Epidermal melanocyte (primary cell): ENCODE data around the gene PI4KB.

Experiments used
- DNase-seq: peaks from one replicate; pipeline ENCODE4 v3.0.0; 2011; ENCODE audit warnings: low spot score; ENCODE audit not compliant: insufficient read length

PI4KB gene

GRCh38 chr1:151311589-151312331, 15.5 kb downstream of the PI4KB start:
- DNase-seq, result peak; percentile 88

GRCh38 chr1:151311011-151311410, 16.2 kb downstream of the PI4KB start:
- peak; percentile 8 for DNase-seq

DNA sequence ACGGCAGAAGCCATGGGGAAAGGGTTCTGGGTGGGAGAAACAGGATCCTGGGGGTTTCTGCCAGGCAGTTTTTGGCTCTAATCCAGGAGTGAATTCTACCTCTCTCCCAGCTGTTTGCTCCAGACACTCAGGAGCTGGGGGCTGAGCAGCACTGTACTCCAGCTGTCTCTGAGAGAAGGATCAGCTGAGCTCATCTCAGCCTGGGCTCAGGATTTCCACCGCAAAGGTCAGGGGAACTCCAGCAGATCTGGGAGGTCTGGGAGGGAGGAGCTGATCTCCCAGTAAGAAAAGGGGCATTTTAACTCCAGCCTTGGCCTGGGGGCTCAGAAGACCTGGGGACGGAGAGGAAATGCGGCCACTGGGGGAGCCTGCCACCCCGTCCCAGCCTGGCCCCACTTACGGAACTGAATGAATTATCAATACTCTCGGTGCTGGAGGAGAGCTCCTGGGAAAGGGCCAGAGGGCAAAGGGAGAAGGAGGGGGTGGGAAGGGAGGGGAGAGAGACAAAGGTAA, 17.3 kb downstream of the PI4KB start:
- peak; percentile 66 for DNase-seq

- no peak for DNase-seq
These were observed 32.3 kb downstream of the PI4KB start for GRCh38 chr1:151294742-151295462.

- DNase-seq, result no peak
These were observed 34.1 kb downstream of the PI4KB start for GRCh38 chr1:151293093-151293492.

DNA sequence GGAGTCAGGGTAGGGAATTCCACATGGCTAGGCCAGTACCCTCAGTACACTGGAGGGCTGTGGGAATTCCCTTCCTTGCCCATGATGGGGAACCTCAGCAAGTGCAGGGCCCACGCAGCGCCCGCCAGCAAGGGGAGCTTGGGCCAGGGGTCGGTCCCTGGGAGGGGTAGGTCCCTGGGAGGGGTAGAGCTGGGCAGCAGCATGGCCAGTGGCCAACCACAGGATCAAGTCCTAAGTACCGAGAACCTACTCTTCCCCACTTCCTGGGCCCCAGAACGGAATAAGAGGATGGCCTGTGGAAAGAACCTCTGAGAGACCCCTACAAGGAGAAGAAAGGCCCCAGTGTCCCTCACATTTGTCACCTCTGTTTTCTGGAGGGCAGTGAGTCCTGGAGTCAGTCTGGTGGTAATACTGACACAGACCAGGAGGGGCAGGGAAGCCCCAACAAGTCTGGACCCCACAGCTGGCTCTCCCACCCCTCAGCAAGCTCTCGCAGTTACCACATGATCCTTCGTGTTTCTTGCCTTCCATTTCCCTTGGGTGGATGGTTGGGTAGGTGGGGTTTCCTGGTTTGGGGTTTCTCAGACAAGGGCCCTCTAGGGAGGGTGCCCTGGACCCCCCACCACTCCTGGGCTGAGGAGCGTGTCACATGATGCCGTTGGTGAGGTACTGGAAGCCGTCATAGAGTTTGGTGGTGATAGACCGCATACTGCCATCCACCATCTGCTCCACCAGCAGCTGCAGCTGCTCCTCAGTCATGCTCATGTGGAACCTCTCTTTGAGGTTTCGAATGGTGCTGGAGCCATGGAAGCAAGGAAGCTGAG, 34.8 kb downstream of the PI4KB start:
- no peak for DNase-seq

- no peak for DNase-seq
These were observed 36.4 kb downstream of the PI4KB start for GRCh38 chr1:151290709-151291303.

DNA sequence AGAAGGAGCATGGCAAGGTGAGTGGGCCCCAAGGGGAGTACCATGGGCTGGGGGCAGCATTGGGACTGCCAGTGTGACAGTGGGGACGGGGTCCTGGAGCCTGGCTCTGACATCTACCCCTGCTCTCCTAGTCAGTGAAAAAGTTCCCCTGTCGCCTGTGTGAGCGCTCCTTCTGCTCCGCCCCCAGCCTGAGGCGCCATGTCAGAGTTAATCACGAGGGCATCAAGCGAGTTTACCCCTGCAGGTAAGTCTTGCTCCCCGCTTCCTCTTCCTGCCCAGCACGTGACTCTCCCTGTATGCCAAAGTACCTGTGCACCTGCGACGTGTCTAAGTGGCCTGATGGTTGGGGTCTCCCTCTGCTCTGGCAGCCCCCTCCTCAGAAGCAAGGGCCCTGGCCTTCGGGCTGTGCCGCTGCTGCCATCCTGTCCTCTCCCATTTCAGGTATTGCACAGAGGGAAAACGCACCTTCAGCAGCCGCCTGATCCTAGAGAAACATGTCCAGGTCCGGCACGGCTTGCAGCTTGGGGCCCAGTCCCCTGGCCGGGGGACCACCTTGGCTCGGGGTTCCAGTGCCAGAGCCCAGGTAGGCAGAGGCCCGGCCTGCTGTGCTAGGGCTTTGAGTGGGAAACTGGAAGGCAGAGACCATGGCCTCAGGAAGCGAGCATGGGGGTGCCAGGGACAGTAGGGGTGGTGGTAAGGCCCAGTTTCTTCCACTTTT, 37.1 kb downstream of the PI4KB start:
- no peak for DNase-seq

- no peak for DNase-seq
These were observed 37.9 kb downstream of the PI4KB start for GRCh38 chr1:151289080-151289935.

GRCh38 chr1:151288502-151288901, 38.7 kb downstream of the PI4KB start:
- DNase-seq, result no peak

DNA sequence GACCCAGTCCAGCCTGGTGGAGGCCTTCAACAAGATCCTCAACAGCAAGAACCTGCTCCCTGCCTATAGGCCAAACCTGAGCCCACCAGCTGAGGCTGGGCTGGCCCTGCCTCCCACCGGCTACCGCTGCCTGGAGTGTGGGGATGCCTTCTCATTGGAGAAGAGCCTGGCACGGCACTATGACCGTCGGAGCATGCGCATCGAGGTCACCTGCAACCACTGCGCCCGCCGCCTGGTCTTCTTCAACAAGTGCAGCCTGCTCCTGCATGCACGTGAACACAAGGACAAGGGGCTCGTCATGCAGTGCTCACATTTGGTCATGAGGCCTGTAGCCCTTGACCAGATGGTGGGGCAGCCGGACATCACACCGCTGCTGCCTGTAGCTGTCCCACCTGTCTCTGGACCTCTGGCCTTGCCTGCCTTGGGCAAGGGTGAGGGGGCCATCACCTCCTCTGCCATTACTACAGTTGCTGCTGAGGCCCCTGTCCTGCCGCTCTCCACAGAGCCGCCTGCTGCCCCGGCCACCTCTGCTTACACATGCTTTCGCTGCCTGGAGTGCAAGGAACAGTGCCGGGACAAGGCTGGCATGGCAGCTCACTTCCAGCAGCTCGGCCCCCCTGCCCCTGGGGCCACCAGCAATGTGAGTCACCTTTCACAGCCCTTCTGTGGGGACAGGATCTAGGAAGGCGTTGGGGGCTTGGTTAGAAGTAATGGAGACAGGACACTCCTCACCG, 39.3 kb downstream of the PI4KB start:
- no peak for DNase-seq

DNA sequence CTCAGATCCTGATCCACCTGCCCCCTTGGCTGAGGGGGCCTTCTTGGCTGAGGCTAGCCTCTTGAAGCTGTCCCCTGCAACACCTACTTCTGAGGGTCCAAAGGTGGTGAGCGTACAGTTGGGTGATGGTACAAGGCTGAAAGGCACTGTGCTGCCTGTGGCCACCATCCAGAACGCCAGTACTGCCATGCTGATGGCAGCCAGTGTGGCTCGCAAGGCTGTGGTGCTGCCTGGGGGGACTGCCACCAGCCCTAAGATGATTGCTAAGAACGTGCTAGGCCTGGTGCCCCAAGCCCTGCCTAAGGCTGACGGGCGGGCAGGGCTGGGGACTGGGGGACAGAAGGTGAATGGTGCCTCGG, 39.9 kb downstream of the PI4KB start:
- DNase-seq, result no peak

GRCh38 chr1:151286619-151287340, 40.4 kb downstream of the PI4KB start:
- no peak for DNase-seq

- no peak for DNase-seq
These were observed 43.1 kb downstream of the PI4KB start for GRCh38 chr1:151284013-151284577.

- DNase-seq, result no peak
These were observed 44.1 kb downstream of the PI4KB start for GRCh38 chr1:151282883-151283725.

GRCh38 chr1:151281969-151282882, 45.0 kb downstream of the PI4KB start, which contains the start of gene ZNF687:
TSS of gene ZNF687 (plus strand) at chr1:151282299. CDS start at chr1:151286292, 3,993 bp downstream.
- DNase-seq, result peak; percentile 99
